Mucosa of descending colon (tissue), 3 donors: ENCODE data around the gene GLT1D1. TPM values are rescaled to one million over a fixed set of nuclear protein-coding genes. Genes with fewer than 3 reads are reported as not detected.

Experiments used
- ATAC-seq: fragments of 200-7000 bp; cut with Tn5 transposase; one replicate; pipeline ENCODE4 v1.9.1; 2020; ENCODE audit warnings: mild to moderate bottlenecking, moderate library complexity
- DNase-seq, 3 donors: peaks; one replicate each; pipeline ENCODE4 v3.0.0-alpha.2; 2020
- H3K36me3 ChIP-seq: fragments of 200-600 bp; one replicate; pipeline ENCODE4 v1.8.0; 2021; ENCODE audit warnings: low read depth, mild to moderate bottlenecking
- H3K4me1 ChIP-seq: fragments of 200-600 bp; one replicate; pipeline ENCODE4 v1.8.0; 2021; ENCODE audit warnings: low read depth, mild to moderate bottlenecking
- H3K4me3 ChIP-seq: fragments of 200-600 bp; one replicate; pipeline ENCODE4 v1.8.0; 2021; ENCODE audit warnings: mild to moderate bottlenecking
- H3K9me3 ChIP-seq: fragments of 200-600 bp; one replicate; pipeline ENCODE4 v1.8.0; 2021; ENCODE audit warnings: mild to moderate bottlenecking
- intact Hi-C, 2 donors: fragments of 100-400 bp; cut with DNase I in 1 of 2; cut with micrococcal nuclease in 1 of 2; formaldehyde crosslinking; loops; one replicate each; pipeline versions ENCODE4 v1.11.0 to v1.11.1; 2022; cut with DNase I, micrococcal nuclease
- total RNA-seq, 3 donors: library from RNA; stranded (reverse); fragmentation: NEBNext Ultra II Directional in 2 of 3; extraction: Animal tissue kit (Norgen Biotek cat#: 25700) in 2 of 3; gene quantifications; one replicate each; pipeline versions ENCODE4 v1.2.1 to v1.2.4, GENCODE V29; 2021 to 2023
- TF ChIP-seq, protein P1 (sequence below): fragments of 200-600 bp; IDR thresholded peaks from one replicate; pipeline ENCODE4 v1.8.0; 2022; ENCODE audit warnings: antibody characterized with exemption, mild to moderate bottlenecking
- donor health status: DM: no; HTN: no; CAD: no; lungs with moderate emphysema.
- donor health status: DM: no; HTN: no; CAD: no.
- donor health status: DM: no; HTN: yes; CAD: no.

GLT1D1 gene
- total RNA-seq, 3 donors from 2014 or later, result 0.65 to 0.73 TPM; not detected in 1

DNA sequence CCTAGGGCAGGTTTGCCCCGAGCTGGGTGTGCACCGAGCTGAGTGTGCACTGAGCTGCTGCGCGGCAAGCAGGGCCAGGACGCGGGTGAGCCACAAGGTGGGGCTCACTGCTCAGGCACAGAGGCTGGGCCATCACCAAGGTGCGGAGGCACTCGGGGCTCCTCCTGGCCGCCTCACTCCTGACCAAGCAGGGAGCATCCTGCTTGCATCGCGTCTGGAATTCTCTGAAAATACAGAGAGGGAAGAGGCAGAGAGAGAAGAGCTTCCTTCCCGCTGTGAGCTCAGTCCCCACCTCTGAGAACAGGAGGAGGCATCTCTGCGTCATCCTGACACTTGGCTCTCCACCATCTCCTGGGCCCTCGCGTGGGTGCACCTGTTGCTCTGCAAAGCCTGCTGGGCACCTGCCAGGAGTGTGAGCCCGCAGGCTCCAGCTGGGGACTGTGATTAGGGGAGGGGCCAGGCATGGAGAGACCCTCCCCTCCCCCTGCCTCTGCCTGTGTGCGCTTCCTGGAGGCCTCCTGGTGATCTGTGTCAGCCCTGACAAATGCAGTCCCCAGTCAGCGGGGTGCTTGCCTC lies 116.3 kb downstream of the GLT1D1 start:
- no peaks in the 10 kb centered on the region for H3K4me1 ChIP-seq
- H3K4me3 ChIP-seq, result no peak overlapping the region
- TF ChIP-seq, protein P1, sequence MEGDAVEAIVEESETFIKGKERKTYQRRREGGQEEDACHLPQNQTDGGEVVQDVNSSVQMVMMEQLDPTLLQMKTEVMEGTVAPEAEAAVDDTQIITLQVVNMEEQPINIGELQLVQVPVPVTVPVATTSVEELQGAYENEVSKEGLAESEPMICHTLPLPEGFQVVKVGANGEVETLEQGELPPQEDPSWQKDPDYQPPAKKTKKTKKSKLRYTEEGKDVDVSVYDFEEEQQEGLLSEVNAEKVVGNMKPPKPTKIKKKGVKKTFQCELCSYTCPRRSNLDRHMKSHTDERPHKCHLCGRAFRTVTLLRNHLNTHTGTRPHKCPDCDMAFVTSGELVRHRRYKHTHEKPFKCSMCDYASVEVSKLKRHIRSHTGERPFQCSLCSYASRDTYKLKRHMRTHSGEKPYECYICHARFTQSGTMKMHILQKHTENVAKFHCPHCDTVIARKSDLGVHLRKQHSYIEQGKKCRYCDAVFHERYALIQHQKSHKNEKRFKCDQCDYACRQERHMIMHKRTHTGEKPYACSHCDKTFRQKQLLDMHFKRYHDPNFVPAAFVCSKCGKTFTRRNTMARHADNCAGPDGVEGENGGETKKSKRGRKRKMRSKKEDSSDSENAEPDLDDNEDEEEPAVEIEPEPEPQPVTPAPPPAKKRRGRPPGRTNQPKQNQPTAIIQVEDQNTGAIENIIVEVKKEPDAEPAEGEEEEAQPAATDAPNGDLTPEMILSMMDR, result no peak
- DNase-seq (peak in 1 of 3 donors; percentile 14), ATAC-seq (peak; percentile 66)
- H3K9me3 ChIP-seq, result no peaks in the 10 kb centered on the region
- intact Hi-C loops, result no loop called here
- no peaks in the 10 kb centered on the region for H3K36me3 ChIP-seq

DNA sequence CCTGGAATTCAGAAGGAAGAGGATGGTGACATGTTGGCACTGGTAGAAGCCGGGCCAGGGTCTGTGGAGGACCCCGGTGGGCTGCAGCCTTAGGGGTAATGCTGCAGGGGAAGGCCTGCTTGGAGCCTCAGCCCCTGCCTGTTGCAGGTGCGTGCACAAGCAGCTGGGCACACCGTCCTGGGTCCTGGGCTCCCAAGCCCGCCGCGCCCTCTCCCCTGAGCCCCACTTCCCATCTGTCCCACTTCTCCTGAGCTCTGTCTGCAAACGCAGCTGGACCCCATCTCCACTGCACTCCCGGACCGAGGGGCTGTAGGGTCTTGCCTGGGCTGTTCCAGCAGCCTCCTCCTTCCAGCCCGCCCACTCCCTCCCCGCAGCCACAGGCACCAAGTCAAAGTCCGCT lies 116.8 kb downstream of the GLT1D1 start:
- Histone ChIP-seq H3K4me1 (no peaks in the 10 kb centered on the region), H3K9me3 (no peaks in the 10 kb centered on the region), H3K4me3 (no peak overlapping the region), H3K36me3 (no peaks in the 10 kb centered on the region)
- DNase-seq (no peak), ATAC-seq (no peak)
- intact Hi-C loops, result no loop called here
- TF ChIP-seq, protein P1, result no peak

DNA sequence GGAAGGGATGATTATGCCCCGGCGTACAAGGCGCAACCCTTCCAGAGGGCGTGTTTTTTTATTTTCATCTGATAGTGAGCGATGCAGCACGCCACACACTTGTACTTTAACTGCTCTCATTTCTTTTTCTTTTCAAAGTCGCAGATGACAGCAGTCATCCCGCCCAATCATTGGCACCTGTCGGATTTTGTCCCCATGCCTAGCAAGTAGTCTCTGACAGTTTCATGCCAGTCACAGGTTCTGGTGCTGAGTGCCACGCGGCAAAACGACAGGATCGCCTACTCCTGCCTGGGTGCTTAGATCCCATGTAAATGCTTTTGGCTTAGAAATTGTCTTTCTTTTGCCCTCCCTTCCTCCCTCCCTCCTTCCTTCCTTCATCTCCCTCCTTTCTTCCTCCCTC lies 117.7 kb downstream of the GLT1D1 start:
- no peaks in the 10 kb centered on the region for H3K4me1 ChIP-seq
- TF ChIP-seq, protein P1, result no peak
- H3K36me3 ChIP-seq, result no peaks in the 10 kb centered on the region
- DNase-seq, result no peak
- intact Hi-C loops, result no loop called here
- ATAC-seq, result no peak
- no peak overlapping the region for H3K4me3 ChIP-seq
- no peaks in the 10 kb centered on the region for H3K9me3 ChIP-seq

DNA sequence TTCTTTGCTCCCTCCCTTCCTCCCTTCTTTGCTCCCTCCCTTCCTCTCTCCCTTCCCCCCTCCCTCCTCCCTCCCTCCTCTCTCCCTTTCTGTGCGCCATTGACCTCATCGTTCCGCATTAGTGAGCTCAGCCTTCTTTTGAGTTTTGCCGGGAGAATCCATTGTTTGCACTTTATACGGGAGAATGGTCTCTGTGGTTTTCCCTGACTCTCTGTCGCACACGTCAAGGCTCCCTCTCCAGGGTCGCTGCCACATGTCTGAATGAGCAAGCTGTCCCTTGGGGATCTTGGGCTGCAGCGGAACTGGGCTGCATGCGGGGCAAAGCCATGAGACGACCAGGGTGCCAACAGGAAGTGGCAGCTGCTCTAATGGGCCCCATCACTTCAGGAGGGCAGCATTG lies 118.5 kb downstream of the GLT1D1 start:
- ATAC-seq, result no peak

DNA sequence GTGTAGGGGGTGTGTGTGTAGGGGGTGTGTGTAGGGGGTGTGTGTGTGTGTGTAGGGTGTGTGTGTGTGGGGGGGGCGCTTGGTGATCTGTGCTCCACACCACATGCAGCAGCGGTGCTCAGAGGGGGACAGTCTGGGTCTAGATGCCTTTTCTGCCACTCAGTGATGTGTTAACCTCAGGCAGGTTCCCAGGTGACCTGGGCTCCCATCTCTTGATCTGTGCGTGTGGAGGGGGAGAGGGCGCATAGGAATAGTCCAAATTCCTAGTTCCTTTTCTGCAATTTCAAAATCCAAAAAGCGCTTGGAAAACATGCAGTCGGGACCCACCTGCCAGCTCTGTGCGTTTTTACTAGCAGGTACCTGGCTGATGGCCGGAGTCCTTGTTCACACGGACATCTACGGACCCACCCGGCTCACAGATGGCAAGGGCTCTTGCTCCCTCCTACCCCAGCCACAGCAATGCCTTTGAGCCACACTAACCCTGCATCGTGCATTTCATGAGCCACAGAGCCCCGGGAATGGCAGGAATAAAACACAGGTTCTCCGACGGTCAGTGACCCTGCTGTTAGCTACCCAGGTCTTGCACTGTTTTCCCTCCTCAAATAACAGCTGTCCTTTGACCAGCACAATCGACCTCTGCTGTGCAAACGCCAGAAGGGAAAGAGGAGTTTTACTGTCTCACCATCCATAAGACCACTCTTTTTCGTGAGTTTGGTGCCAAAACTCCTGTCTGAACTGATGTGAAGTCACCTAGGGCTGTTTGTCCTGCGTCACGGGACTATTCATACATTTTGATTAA lies 120.8 kb downstream of the GLT1D1 start:
- Histone ChIP-seq H3K9me3 (no peaks in the 10 kb centered on the region), H3K4me3 (no peak overlapping the region), H3K36me3 (no peaks in the 10 kb centered on the region), H3K4me1 (no peaks in the 10 kb centered on the region)
- DNase-seq (no peak), ATAC-seq (no peak)
- intact Hi-C loops, result no loop called here
- TF ChIP-seq, protein P1, result no peak

More for the DNA sequence above, 118.5 kb downstream of the GLT1D1 start:
- intact Hi-C loops, result no loop called here
- no peaks in the 10 kb centered on the region for H3K36me3 ChIP-seq
- H3K4me1 ChIP-seq, result no peaks in the 10 kb centered on the region
- no peak overlapping the region for H3K4me3 ChIP-seq
- TF ChIP-seq, protein P1, result no peak
- DNase-seq, result no peak
- no peaks in the 10 kb centered on the region for H3K9me3 ChIP-seq
